Hematopoietic multipotent progenitor cell treated with erythropoietin and hydrocortisone succinate and interleukin-3 and kit ligand, for 4 days (in vitro differentiated cells): ENCODE measurements around the gene HES5.

Experiments used
- DNase-seq: peaks from one replicate; pipeline ENCODE4 v3.0.0-alpha.2; 2015

HES5 gene

GRCh38 chr1:2530513-2531361, 674 bp upstream of the HES5 start:
- peak; percentile 85 for DNase-seq

DNA sequence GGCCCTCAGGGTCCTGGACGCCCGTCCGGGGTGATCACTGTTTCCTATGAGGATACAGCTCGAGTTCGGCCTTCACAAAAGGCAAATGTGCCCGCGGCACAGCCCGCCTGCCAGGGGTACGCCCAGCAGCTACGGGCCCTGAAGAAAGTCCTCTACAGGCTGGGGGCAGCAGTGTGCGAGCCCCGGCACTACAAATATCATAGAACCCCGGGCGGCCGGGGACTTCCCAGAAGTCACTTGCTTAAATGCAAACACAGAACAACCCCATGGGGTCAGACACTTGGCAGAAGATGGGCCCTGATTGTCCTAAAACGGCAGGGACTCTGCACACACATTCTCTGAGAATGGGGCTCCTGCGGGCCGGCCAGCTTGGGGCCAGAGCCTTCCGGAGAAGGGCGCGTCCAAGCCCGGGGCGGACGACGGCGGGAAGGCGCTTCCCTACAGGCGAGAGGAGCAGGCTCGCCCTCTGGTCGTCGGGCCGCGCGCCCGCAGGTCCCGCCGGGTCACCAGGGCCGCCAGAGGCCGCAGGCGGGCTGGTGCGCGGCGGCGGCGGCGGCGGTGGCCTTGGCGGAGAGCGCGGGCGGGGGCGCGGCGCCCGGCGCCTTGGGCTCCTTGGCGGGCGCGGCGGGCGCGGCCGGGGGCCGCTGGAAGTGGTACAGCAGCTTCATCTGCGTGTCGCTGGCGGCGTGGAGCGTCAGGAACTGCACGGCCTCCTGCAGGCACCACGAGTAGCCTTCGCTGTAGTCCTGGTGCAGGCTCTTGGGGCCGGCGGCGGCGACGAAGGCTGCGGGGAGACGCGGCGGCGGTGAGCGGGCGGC, 888 bp downstream of the HES5 start:
- peak; percentile 82 for DNase-seq

DNA sequence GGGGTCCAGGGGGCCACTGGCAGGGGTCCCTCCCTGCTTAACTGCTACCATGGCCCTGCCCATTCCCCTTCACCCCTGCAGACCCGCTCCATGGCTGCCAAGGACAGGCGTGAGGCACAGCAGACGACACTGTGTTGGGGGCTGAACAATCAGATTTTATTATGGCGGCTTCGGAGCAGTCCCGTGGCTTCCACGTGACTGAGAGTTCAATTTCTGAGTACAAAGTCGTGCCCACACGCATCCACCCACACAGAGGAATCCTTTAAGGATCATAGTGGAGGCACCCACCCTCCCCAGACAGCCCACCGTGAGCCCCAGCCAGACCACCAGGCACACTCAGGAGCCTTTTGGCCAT, 1.5 kb downstream of the HES5 start:
- no peak for DNase-seq

GRCh38 chr1:2528016-2528415, 2.0 kb downstream of the HES5 start:
- no peak for DNase-seq

- no peak for DNase-seq
Measured at GRCh38 chr1:2527556-2527860, 2.6 kb downstream of the HES5 start.

DNA sequence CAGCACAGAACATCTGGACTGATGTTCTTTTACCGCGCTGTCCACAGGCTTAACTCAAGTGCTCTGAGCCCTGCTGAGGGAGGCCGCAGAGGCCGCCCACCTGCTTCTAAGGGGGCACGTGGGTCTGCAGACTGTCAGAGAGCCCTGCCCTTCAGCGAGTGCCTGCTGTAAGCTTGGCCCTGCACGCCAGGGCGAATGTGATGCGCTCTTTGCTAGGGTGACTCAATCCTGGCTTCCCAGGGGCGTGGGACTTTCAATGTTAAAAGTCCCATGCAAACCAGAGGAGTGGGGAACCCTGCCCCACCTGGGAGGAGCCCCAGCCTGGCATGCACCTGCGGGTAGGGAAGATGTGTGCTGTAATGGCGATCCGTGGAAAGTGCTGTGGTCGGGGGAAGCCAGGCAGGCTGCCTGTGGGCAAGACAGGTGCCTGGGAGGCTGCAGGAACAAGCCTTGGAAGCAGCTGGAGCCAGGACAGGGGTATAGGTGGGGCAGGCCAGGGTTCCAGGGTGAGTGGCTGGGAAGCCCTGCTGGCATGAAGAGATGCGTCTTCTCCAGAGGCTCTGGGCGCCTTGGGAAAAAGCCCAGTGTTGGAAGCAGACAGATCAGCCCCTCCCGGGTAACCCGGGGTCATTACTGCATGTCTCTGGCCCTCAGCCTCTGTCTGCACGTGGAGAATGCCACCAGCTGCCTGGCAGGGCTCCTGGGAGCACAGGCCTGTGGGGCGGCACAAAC, 3.1 kb downstream of the HES5 start:
- peak; percentile 77 for DNase-seq

- peak; percentile 98 for DNase-seq
Measured at GRCh38 chr1:2525920-2526823, 3.9 kb downstream of the HES5 start, which contains the start of gene PANK4. Gene PANK4, minus strand, starts transcription at chr1:2526596. Its CDS starts 9 bp downstream, at chr1:2526587.

DNA sequence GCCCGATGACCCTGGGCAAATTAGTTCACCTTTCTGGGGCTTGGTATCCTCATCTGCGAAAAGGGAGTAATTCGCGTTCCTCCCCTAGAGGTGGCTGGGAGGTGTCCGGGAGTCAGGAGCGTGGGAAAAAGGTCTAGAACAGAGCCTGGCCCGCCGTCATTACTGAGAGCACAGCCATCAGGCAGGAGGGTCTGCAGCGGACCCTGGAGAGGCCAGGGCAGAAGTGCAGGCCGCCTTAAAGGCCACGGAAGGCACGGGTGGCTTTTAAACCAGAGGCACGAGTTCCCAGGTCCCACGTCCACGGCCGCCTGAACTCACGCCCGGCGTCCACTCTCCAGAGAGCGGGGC, 4.5 kb downstream of the HES5 start:
- no peak for DNase-seq

- DNase-seq = no peak
Measured at GRCh38 chr1:2523891-2524609, 6.0 kb downstream of the HES5 start.

DNA sequence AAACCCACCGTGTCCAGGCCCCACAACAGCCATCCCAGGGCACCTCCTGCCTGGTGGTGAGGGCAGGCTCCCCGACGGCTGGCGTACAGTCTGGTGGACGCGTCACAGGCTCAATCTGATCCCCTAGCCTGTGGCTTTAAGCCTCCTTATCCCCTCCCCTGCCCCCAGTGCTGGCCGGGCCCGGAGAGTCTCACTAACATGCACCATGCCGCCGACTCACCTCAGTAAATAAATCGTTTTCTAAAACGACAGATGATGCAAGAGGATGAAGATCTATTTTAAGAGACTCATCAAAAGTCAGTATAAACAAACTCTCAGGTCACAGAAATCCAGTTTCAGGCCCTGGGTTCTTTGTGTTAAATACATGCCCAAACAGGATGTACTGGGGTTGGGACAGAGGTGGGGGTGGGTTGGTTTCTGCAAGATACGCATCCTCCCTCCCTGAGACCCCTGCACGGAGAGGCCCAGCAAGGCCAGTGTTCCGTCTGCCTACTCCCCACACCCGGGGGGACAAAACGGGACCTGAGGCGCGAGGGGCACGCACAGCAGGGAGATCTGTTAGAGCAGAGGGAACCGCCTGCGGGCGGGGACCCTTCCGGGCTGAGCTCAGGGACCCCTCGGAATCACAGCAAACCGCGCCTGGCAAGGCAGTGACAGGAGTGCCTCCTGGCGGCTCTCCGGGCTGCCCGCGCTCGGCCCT, 6.7 kb downstream of the HES5 start:
- no peak for DNase-seq

DNA sequence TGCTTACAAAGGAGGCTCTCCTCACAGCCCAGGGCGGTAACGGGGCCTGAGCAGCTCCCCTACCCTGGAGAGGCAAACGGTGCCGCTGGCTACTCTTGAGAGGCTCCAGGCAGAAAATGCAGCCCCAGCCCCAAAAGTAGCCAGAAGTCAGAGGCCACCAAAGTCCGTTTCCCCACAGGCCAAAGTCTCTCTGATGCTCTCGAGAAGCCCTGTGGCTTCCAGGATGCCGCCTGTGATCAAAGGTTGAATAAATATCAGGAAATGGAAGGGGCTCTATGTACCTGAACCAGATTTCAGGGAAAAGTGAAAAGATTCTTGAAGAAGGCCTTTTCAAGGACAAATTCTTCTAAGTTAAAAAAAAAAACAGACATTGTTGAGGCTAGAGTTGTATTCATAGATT, 7.8 kb downstream of the HES5 start:
- DNase-seq = no peak

- DNase-seq = no peak
Measured at GRCh38 chr1:2520806-2521205, 9.3 kb downstream of the HES5 start.

GRCh38 chr1:2520206-2520605, 9.9 kb downstream of the HES5 start:
- no peak for DNase-seq

GRCh38 chr1:2519729-2520128, 10.3 kb downstream of the HES5 start:
- DNase-seq = no peak

GRCh38 chr1:2519029-2519685, 10.9 kb downstream of the HES5 start:
- DNase-seq = no peak

DNA sequence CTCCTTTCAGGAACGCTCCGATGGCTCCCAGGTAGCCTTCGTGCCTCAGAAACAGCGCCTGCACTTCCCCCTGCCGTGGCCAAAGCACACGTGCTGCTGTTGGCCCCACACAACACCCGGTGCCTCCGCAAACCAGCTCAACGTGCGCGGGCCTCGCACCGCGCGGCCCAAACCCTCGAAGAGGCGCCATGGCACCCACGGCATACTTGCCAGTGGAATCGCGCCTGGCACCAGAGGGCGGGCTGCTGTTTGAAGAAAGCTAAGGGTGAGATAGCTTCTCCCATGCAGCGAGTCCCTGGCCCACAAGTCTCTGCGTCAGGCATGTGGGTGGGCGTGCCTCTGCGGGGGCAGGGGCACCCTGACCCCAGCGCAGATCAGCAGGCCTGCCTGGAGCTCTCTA, 11.5 kb downstream of the HES5 start:
- no peak for DNase-seq

DNA sequence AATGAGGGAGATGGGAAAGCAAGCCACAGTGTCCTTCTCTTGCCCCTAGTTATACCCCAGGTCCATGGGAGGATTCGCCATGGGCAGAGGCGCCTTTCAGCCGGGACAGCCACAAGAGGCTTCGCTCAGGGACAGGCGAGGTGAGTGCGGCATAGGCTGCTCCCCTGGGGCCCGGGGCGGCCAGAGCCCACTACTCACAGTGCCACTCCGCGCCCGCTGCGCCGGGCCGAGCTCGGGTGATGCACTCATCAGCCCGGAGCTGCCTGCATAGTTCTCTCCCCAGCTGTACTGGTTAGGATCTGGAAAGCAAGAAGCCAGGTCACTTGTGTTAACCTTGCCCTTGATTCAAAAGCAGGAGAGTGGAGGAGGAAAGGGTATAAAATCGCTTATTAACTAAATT, 12.1 kb downstream of the HES5 start:
- DNase-seq = no peak

DNA sequence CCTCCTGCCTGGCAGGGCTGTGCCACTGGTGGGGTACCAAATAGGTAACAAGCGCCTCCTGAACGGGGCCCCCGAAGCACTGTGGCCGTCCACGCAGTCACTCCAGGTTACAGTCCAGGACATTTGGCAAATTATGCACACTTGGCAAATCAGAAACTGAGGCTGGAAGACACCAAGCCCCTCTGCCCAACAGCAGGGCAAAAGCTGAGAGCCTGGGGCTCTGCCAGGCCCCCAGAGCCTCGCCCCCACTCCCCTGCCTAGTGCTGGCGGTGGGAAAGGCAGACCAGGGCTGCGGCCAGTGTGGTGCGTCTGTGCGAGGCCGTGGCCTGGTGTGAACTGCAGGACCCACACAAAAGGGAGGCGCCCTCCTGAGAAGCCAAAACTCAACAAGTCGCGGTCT, 13.1 kb downstream of the HES5 start:
- no peak for DNase-seq

DNA sequence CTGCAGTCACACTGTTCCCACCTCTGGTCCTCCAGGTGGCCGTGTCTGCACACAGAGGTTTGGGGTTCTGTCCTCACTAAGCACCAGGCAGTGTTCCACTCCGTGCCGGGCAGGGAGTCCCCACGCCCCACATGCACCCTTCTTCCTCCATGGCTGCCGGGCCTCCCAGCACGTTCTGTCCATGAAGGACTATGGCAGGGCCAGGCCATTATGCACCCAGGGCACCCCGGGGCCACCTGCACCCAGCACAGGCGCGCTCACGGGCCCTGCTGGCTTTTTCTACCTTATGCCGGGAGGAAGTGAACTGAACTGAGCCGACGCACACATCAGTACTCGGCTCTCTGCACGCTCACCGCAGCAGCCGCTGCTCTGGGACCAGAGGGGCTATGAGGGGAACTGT, 13.9 kb downstream of the HES5 start:
- no peak for DNase-seq

GRCh38 chr1:2515763-2516080, 14.3 kb downstream of the HES5 start:
- no peak for DNase-seq
